ENCODE results near the gene CCT4. TPM values are rescaled to one million over a fixed set of nuclear protein-coding genes. Genes with fewer than 3 reads are reported as not detected.

CCT4 gene
- polyA plus RNA-seq, 3 donors = 168 to 193 (median 181) TPM

DNA sequence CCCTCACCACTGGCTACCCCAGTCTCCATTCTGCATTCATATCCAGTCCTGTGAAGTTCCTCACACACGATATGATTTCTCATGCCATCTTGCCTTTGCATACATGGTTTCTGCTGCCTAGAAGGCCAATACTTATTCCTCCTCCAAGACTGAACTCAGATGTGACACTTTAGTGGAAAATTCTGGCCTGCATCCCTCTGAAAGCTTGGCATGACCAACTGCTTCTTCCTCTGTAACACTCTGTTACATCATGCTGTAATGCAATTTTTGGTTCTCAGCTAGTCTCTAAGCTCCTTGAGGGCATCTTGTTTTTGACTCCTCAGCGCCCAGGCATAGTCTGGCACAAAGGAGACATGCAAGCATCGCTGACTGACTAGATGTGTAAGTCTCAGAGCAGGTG lies 47.2 kb downstream of the CCT4 start:
- DNase-seq (ENCODE audit: extremely low read depth in 1 of 11, low read depth in 9 of 11, low spot score in 4 of 11) = no peak

DNA sequence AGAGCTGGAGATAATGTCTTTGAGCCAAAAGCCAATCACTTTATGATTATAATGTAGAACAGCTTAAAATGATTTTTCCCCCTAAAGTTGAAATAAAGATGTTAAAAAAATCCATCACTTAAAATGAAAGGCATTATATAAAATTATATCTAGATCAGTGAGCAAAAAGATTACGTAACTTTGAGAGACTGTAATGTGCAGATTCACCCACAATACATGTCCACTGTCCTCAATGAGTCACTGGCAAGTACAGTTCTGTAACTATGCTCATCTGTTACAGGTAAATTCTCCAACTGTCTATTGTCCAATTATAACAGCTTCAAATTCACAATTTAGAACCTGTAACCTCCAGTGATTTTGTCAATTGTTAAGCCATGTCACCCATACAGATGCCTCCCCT lies 53.6 kb downstream of the CCT4 start:
- DNase-seq (ENCODE audit: extremely low read depth in 1 of 11, low read depth in 9 of 11, low spot score in 4 of 11) = no peak

DNA sequence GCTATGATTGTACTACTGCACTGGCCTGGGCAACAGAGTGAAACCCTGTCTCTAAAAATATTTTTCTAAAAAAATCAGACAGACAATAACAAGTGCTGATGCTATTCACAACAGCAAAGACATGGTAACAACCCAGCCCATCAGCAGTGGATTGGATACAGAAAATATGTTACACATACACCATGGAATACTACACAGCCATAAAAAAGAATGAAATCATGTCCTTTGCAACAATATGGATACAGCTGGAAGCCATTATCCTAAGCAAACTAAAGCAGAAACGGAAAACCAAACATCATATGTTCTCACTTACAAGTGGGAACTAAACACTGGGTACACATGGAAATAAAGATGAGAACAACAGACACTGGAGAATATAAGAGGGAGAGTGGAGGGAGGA lies 54.5 kb downstream of the CCT4 start:
- no peak for DNase-seq (ENCODE audit: extremely low read depth in 1 of 11, low read depth in 9 of 11, low spot score in 4 of 11)

DNA sequence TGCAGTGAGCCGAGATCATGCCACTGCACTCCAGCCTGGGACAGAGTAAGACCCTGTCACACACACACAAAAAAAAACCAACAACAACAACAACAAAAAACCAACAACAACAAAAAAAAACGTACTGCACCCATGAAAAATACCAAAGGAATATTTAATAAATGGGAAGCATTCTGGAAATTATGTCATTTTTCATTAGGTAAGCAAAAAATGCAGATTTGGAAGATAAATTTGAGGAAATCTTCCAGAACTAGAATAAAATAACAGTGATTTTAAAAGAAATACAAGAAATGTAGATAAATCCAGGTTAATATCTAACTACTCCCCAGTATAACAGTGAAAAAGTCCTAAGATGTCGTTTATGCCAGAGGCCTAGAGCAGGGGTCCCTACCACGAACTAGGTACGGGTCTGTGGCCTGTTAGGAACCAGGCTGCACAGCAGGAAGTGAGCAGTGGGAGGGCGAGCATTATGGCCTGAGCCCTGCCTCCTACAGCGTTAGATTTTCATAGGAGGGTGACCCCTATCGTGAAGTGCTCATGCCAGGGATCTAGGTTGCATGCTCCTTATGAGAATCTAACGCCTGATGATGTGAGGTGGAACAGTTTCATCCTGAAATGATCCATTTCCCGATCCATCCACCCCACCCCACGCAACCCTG lies 56.1 kb downstream of the CCT4 start:
- no peak for DNase-seq (ENCODE audit: extremely low read depth in 1 of 11, low read depth in 9 of 11, low spot score in 4 of 11)

DNA sequence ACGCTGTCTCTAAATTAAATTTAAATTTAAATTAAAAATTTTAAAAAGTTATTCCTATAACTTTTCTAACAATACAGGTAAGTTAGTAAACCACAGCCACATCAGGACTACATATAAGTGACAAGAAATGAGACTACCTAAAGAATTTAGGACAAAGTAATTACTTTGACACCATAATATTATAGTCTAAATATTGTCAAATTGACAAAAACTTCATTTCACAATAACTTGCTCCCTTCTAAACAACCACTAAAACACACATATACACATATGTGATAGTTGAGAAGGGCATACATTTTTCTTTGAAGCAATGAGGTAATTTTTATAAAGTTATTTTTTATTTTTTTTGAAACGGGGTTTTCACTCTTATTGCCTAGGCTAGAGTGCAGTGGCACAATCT lies 66.2 kb downstream of the CCT4 start:
- DNase-seq (ENCODE audit: extremely low read depth in 1 of 11, low read depth in 9 of 11, low spot score in 4 of 11) = no peak

Other genes with a start within 250 kb of the CCT4 start
- gene FAM161A, start 34.6 kb downstream of the CCT4 start, polyA plus RNA-seq (ENCODE audit: insufficient read length in 3 of 3) = 10 to 100 TPM; 16.5 to 28.0 (median 24.9) TPM
- gene COMMD1, start 17.0 kb upstream of the CCT4 start, polyA plus RNA-seq (ENCODE audit: insufficient read length in 3 of 3) = 10 to 100 TPM; 72.8 to 78.9 (median 77.9) TPM

Measured in renal cortex interstitium (tissue), 11 donors.